ENCODE data around the gene ASTN2.

GRCh38 chr9:116442528-116442927 lies 972.3 kb downstream of the ASTN2 start:
- no peak for TF ChIP-seq POLR2A (IDR thresholded peaks at IDR 0.05; ENCODE audit: low read length)
- TF ChIP-seq, protein P1, sequence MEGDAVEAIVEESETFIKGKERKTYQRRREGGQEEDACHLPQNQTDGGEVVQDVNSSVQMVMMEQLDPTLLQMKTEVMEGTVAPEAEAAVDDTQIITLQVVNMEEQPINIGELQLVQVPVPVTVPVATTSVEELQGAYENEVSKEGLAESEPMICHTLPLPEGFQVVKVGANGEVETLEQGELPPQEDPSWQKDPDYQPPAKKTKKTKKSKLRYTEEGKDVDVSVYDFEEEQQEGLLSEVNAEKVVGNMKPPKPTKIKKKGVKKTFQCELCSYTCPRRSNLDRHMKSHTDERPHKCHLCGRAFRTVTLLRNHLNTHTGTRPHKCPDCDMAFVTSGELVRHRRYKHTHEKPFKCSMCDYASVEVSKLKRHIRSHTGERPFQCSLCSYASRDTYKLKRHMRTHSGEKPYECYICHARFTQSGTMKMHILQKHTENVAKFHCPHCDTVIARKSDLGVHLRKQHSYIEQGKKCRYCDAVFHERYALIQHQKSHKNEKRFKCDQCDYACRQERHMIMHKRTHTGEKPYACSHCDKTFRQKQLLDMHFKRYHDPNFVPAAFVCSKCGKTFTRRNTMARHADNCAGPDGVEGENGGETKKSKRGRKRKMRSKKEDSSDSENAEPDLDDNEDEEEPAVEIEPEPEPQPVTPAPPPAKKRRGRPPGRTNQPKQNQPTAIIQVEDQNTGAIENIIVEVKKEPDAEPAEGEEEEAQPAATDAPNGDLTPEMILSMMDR (IDR thresholded peaks at IDR 0.05) = no peak
- TF ChIP-seq POLR2AphosphoS2 (conservative IDR thresholded peaks at IDR 0.05; ENCODE audit: low read length) = no peak
- peak; percentile 95 for TF ChIP-seq MAFK (IDR thresholded peaks at IDR 0.05; ENCODE audit: partially characterized antibody)
- TF ChIP-seq, protein P2, sequence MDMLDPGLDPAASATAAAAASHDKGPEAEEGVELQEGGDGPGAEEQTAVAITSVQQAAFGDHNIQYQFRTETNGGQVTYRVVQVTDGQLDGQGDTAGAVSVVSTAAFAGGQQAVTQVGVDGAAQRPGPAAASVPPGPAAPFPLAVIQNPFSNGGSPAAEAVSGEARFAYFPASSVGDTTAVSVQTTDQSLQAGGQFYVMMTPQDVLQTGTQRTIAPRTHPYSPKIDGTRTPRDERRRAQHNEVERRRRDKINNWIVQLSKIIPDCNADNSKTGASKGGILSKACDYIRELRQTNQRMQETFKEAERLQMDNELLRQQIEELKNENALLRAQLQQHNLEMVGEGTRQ (IDR thresholded peaks at IDR 0.05) = no peak
- TF ChIP-seq SMC3 (IDR thresholded peaks at IDR 0.05) = no peak
- TF ChIP-seq NFE2L2 (conservative IDR thresholded peaks at IDR 0.05; ENCODE audit: low read length) = no peak
- TF ChIP-seq ZFP36 (IDR thresholded peaks at IDR 0.05; ENCODE audit: borderline replicate concordance, partially characterized antibody) = no peak
- TF ChIP-seq EHMT2 (IDR thresholded peaks at IDR 0.05; ENCODE audit: low read depth) = no peak
- TF ChIP-seq, protein P3, sequence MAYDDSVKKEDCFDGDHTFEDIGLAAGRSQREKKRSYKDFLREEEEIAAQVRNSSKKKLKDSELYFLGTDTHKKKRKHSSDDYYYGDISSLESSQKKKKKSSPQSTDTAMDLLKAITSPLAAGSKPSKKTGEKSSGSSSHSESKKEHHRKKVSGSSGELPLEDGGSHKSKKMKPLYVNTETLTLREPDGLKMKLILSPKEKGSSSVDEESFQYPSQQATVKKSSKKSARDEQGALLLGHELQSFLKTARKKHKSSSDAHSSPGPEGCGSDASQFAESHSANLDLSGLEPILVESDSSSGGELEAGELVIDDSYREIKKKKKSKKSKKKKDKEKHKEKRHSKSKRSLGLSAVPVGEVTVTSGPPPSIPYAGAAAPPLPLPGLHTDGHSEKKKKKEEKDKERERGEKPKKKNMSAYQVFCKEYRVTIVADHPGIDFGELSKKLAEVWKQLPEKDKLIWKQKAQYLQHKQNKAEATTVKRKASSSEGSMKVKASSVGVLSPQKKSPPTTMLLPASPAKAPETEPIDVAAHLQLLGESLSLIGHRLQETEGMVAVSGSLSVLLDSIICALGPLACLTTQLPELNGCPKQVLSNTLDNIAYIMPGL (CRISPR knock-in tag; IDR thresholded peaks at IDR 0.05; ENCODE audit: borderline replicate concordance) = no peak
